ENCODE measurements around the gene ANTXR2. TPM values are rescaled to one million over a fixed set of nuclear protein-coding genes. Genes with fewer than 3 reads are reported as not detected.

Gene ANTXR2
- total and polyA plus RNA-seq, 2 of the 8 experiments (the other 6 are each of a cell fraction or from before 2014, with no cell fraction given), result 1.1 to 7.5 TPM

DNA sequence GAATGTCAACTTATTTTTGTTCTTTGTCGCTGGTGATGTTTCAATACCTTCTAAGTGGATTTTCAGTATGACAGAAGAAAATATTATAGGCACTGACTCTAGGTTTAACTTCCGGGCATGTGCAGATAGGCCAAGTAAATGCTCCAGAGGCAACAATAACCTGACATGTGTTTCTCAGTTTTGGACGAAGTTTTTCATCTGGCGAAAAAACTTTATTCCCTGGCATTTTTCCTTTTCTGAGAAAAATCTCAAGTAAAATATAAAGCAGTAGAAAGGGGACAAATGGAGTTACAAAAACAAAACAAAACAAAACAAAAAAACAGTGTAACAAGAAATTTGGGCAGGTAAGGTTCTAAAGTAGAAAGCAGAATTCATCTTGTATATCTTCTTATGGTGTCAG, 173.5 kb downstream of the ANTXR2 start:
- Histone ChIP-seq H4K5ac (ENCODE audit: insufficient read length, low read depth, low read length) (no peak overlapping the region), H3K4me3 (ENCODE audit: extremely low read depth in 1 of 4, insufficient read depth in 2 of 4, low read depth in 3 of 4, low read length in 4 of 4) (no peak overlapping the region), H4K8ac (ENCODE audit: extremely low read depth, insufficient read depth, low read length) (no peak overlapping the region), H2AFZ (ENCODE audit: low read length) (no peak overlapping the region), H4K20me1 (replicated peaks in 1 of 2; ENCODE audit: control insufficient read depth in 1 of 2, insufficient read depth in 2 of 2, low read length in 2 of 2) (no peaks in the 10 kb centered on the region), H3K27me3 (replicated peaks in 1 of 4; ENCODE audit: control insufficient read depth in 3 of 4, extremely low read depth in 1 of 4, insufficient read depth in 3 of 4, low read length in 3 of 4) (no peaks in the 10 kb centered on the region), H3K27ac (ENCODE audit: low read depth, low read length) (no peak overlapping the region), H2BK12ac (ENCODE audit: low read depth, low read length) (no peak overlapping the region), H3K56ac (replicated peaks; ENCODE audit: insufficient read length, low read depth, low read length) (no peak overlapping the region), H3K4me1 (replicated peaks in 1 of 4; ENCODE audit: control insufficient read depth in 3 of 4, insufficient read depth in 4 of 4, low read length in 3 of 4) (no peaks in the 10 kb centered on the region), H2BK120ac (replicated peaks; ENCODE audit: low read depth, low read length) (no peak overlapping the region), H3K79me1 (ENCODE audit: low read depth, low read length) (no peaks in the 10 kb centered on the region), H2BK20ac (ENCODE audit: low read length) (no peak overlapping the region), H3K9me3 (ENCODE audit: insufficient read depth in 2 of 2, low read depth in 1 of 2, low read length in 1 of 2) (peaks cover 0 to 5% of the 10 kb centered on the region in 2 experiments; a peak in 1 of 4 replicates), H4K91ac (replicated peaks; ENCODE audit: insufficient read length, low read length) (no peak overlapping the region), H3K14ac (ENCODE audit: insufficient read length) (no peak overlapping the region), H3K36me3 (ENCODE audit: control insufficient read depth in 2 of 4, insufficient read depth in 4 of 4, low read length in 3 of 4) (no peaks in the 10 kb centered on the region), H3K9ac (replicated peaks in 1 of 4; ENCODE audit: extremely low read depth in 1 of 4, low read depth in 3 of 4, low read length in 3 of 4) (no peak overlapping the region), H3K23ac (ENCODE audit: insufficient read length) (no peak overlapping the region), H2BK5ac (ENCODE audit: low read depth, low read length) (no peak overlapping the region), H3K4ac (replicated peaks; ENCODE audit: insufficient read length, low read depth, low read length) (no peak overlapping the region), H3K79me2 (ENCODE audit: control insufficient read depth in 1 of 2, insufficient read depth in 2 of 2, low read length in 2 of 2) (no peaks in the 10 kb centered on the region), H3K4me2 (ENCODE audit: insufficient read depth in 1 of 2, low read depth in 2 of 2, low read length in 2 of 2) (no peak overlapping the region), H2BK15ac (ENCODE audit: low read length) (no peak overlapping the region), H3K18ac (ENCODE audit: extremely low read depth, low read length) (no peak overlapping the region), H2AK5ac (ENCODE audit: low read depth, low read length) (no peak overlapping the region), H3K23me2 (ENCODE audit: low read depth, low read length) (no peaks in the 10 kb centered on the region)
- FAIRE-seq (no peak), DNase-seq (ENCODE audit: low read depth in 1 of 2, low spot score in 2 of 2) (no peak)
- WGBS, 2 experiments (ENCODE audit: extremely low coverage in 1 of 2, insufficient coverage in 1 of 2, insufficient read length in 1 of 2, insufficient replicate concordance in 2 of 2, low coverage in 1 of 2, low lambda C conversion rate in 2 of 2, missing lambda C conversion rate in 1 of 2), result 88% methylated on average over 4 of the region's 4 CpGs; no CpG with 5 or more reads in 1 of the 2 experiments
- ChIA-PET POLR2A (ENCODE audit: partially characterized antibody) (no interaction called here), CTCF (ENCODE audit: partially characterized antibody) (no interaction called here)
- TF ChIP-seq HDAC6 (IDR thresholded peaks at IDR 0.05; ENCODE audit: low read depth, low read length), result no peak
- no peak for TF ChIP-seq RAD21 (IDR thresholded peaks at IDR 0.05 in 1 of 2, conservative IDR thresholded peaks at IDR 0.05 in 1 of 2; ENCODE audit: low read depth in 2 of 2, low read length in 2 of 2)
- TF ChIP-seq POU5F1 (IDR thresholded peaks at IDR 0.05; ENCODE audit: low read depth, low read length), result no peak
- TF ChIP-seq BCL11A (IDR thresholded peaks at IDR 0.05; ENCODE audit: low read depth in 2 of 2, low read length in 2 of 2), result no peak
- no peak for TF ChIP-seq SIX5 (IDR thresholded peaks at IDR 0.05; ENCODE audit: low read depth, low read length)
- no peak for TF ChIP-seq FOSL1 (IDR thresholded peaks at IDR 0.05; ENCODE audit: insufficient read depth, low read depth, low read length)
- TF ChIP-seq SP4 (IDR thresholded peaks at IDR 0.05; ENCODE audit: low read length), result no peak
- TF ChIP-seq RFX5 (IDR thresholded peaks at IDR 0.05; ENCODE audit: borderline replicate concordance, low read depth, low read length), result no peak
- TF ChIP-seq PHF8 (conservative IDR thresholded peaks at IDR 0.05; ENCODE audit: low read depth, low read length), result no peak
- no peak for TF ChIP-seq CTBP2 (IDR thresholded peaks at IDR 0.05; ENCODE audit: borderline replicate concordance, insufficient read depth, insufficient read length, low read length)
- no peak for TF ChIP-seq POLR2AphosphoS5 (IDR thresholded peaks at IDR 0.05; ENCODE audit: low read depth, low read length)
- TF ChIP-seq, protein P1, sequence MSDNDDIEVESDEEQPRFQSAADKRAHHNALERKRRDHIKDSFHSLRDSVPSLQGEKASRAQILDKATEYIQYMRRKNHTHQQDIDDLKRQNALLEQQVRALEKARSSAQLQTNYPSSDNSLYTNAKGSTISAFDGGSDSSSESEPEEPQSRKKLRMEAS (IDR thresholded peaks at IDR 0.05), result no peak
- no peak for TF ChIP-seq HDAC2 (IDR thresholded peaks at IDR 0.05; ENCODE audit: borderline replicate concordance in 1 of 2, low read depth in 2 of 2, low read length in 2 of 2)

All from H1 (cell line).